T-helper 2 cell treated with Interferon-gamma antibody and Interleukin-4, amounts not matched to agents 100 ng/mL and 5 ng/mL, for 36 hours (primary cell): ENCODE data around the gene S100A5. TPM values are rescaled to one million over a fixed set of nuclear protein-coding genes. Genes with fewer than 3 reads are reported as not detected.

Source experiments
- intact Hi-C: fragments of 100-400 bp; cut with micrococcal nuclease; formaldehyde crosslinking; loops from one replicate; pipeline ENCODE4 v1.15.1; 2023
- total RNA-seq: library from RNA; stranded (reverse); gene quantifications from 2 replicates; pipeline ENCODE4 v1.2.3, GENCODE V29; 2022

Gene S100A5
- total RNA-seq, 1 donor from 2014 or later: 4.5 TPM

DNA sequence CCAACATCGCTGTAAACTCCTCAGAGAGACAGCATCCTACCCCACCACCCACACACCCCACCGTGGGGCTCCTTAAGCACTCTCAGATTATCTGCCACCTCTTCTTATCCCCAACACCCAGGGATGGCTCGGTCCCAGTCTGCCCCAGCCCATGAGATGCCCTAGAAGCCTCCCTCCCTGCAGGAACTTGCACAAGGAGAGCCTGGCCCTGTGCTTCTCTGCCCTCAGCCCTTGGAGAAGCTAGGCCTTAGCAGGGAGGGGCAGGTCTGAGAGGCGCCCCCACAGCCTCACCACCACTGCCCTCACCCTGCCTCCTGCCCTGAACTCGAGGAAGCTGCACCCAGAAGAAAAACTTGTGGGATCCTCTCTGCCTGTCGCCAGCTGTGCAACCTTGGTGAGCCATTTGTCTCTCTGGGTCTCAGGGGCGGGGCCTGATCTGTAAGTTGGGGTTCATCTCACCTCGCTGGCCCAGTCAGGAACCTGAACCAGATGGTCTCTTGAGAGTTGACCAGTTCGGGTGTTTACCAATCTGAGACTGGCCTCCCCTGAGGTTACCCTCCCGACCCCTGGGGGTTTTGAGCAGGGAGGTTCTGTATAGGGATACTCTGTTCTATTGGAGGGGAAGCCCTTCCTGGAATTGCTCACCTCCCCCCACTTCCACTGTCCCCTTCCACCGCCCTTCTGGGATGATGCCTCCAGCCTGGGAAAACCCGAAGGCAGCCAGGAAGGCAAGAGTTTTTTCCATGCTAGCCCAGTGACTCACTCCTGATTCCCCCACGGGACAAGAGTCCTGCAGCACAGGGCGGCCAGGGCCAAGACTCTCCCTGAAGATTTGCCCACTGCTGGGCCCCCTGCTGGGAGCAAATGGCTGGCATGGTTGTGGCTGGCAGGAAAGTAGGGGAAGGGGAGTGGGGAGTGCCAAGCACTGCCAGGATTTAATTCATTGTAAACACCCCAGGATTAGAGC lies 8.3 kb upstream of the S100A5 start, which contains the start of gene S100A3:
Gene S100A3, minus strand, starts transcription at position 537 of the 967 bp plus-strand sequence. CDS start 773 bp downstream, outside the sequence.
- intact Hi-C loops: no loop called here

DNA sequence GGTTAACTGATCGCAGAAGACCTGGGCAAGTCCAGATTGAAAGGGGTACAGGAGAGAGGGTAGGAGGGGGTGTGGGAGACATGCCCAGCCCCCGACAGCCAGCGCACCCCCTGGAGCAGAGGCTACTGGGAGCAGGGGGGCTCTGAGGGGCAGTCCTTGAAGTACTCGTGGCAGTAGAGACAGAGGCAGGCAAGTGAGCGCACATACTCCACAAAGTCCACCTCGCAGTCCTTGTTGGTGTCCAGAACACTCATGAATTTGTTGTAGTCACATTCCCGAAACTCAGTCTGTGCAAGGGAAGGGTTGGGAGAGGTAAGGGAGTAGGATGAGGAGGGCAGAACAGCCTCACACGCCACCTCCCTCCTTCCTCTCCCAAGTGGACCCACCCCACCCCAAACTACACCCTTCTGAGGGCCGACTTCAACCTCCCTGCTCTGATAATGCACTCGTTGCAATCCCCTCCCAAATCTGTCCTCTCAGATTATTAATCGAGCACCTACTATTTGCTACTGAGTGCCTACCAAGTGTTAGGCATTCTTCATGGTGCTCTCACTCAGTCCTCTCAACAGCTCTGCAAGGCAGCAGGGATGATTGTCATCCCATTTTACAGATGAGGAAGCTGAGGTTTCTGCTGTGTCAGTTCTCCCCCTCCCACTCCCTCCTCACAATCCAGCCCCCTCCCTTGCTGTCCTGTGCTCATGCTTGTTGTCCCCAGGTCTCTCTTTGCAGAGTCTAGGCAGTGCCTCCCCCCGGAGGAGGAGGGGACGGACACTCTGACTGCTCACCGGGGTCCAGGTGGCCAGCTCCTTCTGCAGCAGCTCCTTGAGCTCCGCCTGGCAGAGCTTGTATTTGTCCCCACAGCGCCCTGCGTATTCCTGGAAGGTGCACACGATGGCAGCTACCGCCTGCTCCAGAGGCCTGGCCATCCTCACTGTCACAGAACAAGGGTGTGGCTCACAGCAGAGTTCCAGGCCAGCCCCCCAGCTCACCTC lies 7.1 kb upstream of the S100A5 start:
- intact Hi-C loops: no loop called here

GRCh38 chr1:153546796-153547559 lies 6.2 kb upstream of the S100A5 start:
- intact Hi-C loops: no loop called here

- intact Hi-C loops: no loop called here
Observed at GRCh38 chr1:153546371-153546770, 5.6 kb upstream of the S100A5 start.

GRCh38 chr1:153545067-153546055 lies 4.6 kb upstream of the S100A5 start, which contains the start of gene S100A4:
Gene S100A4 (minus strand): TSS chr1:153545806. CDS start chr1:153544794, 1,012 bp downstream.
- intact Hi-C loops: loop anchor here (1.0 kb wide), 2 partner anchors 9 to 21 kb away; no protein-coding TSS in a partner anchor

GRCh38 chr1:153544453-153545066 lies 3.8 kb upstream of the S100A5 start:
- intact Hi-C loops: loop anchor here (1.0 kb wide), 2 partner anchors 8 to 22 kb away; no protein-coding TSS in a partner anchor

DNA sequence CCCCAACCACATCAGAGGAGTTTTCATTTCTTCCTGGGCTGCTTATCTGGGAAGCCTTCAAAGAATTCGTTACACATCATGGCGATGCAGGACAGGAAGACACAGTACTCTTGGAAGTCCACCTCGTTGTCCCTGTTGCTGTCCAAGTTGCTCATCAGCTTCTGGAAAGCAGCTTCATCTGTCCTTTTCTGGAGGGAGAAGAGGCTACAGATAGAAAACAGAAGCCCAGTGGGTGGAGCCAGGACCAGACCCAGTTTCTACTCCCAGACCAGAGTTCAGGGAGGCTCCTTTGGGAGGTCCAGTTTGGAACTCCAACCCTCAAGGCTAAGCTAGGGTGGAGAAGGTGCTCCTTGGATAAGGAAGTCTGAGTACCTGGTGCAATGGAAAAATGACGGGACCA lies 3.0 kb upstream of the S100A5 start:
- intact Hi-C loops: no loop called here

DNA sequence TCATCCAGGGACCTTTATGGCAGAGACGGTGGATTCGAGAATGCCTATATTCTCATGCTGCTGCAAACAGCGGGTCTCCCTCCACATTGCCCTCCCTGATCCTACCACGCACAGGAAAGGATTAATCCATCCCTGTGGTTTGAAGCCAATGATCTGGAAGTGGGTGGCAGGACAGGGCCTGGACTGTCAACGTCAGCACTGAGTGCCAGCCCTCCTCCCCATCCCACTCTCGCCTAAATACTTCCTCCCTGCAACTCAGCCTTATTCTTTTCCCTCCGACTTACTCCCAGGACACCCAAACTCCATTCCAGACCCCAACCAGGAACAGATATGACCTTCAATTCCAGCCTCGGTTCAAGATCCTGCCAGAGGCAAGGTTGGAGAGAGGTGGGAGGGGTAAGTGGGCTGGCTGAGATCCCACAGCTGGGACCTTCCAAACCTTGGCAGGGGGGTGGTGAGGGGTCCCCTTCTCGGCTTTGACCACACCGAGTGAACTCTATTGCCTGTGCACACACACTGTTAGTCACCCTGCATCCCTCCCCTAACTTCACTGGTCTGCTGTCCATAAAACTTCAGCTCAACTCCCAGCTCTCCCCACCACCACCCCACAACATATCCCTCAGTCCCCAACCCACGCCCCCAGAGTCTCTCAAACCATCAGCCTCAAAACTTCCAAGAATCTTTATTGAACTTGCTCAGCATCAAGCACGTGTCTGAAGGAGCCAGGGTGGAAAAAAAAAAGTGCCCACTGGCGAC lies 2.4 kb upstream of the S100A5 start:
- intact Hi-C loops: no loop called here

DNA sequence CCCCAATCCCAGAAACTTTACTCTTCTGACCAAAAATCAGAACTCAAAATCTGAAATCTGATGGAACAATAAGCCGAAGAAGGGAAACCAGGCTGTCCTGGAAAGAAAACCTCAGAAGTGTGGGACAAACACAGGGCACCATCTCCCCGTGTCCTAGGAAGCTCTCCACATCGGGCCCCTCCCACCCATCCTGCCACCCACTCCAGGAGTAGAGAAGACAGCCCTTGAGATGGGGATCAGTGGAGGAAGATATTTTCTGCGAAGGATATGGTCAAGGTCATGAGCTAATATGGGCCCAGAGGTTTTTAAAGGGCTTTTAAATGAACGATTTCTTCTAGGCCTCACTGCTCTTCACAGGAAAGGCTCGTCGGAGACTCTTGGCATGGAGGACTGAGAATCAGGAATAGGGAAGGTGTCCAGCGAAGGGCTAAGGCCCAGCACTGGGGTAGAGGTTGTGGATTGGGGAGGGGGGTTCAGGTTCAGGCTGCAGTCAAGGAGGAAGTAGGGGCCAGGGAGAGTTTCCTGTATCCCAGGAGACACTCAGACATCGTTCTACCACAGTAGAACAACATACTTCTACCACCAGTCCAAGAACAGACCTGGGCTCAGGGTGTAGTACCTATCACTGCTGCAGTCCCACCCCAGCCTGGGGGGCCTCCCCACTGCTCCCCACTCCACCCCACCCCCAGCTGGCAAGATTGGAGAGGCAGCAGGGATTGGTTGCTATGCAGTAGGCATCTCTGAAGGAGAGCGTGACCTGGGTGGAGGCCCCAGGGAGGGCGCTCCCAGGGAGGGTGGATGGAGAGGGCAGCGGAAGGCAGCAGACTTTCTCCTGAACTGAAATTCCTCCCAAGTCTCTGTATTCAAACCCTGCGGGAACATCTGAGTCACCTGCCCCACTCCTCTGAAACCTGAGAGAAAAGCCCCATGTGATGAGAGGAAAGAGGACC lies 1.2 kb upstream of the S100A5 start:
- intact Hi-C loops: no loop called here

- intact Hi-C loops: loop anchor here (10.0 kb wide), 2 partner anchors 185 to 425 kb away; partner anchors contain the start of genes CREB3L4, INTS3 and SLC39A1
Observed at GRCh38 chr1:153539395-153540093, 1.2 kb downstream of the S100A5 start.

GRCh38 chr1:153538315-153538821 lies 2.4 kb downstream of the S100A5 start:
- intact Hi-C loops: loop anchor here (10.0 kb wide), 2 partner anchors 186 to 426 kb away; partner anchors contain the start of genes CREB3L4, INTS3 and SLC39A1

GRCh38 chr1:153537376-153537730 lies 3.4 kb downstream of the S100A5 start:
- intact Hi-C loops: loop anchor here (10.0 kb wide), 2 partner anchors 187 to 427 kb away; partner anchors contain the start of genes CREB3L4, INTS3 and SLC39A1

GRCh38 chr1:153536671-153537375 lies 3.9 kb downstream of the S100A5 start:
- intact Hi-C loops: loop anchor here (1.0 to 10.0 kb wide), 3 partner anchors 8 to 428 kb away; partner anchors contain the start of genes CREB3L4, INTS3, S100A4 and SLC39A1

GRCh38 chr1:153536012-153536670 lies 4.6 kb downstream of the S100A5 start:
- intact Hi-C loops: loop anchor here (1.0 to 10.0 kb wide), 3 partner anchors 9 to 429 kb away; partner anchors contain the start of genes CREB3L4, INTS3, S100A4 and SLC39A1
